A673 (cell line): ENCODE data around the gene CHRNB1. TPM values are rescaled to one million over a fixed set of nuclear protein-coding genes. Genes with fewer than 3 reads are reported as not detected.

Experiments used
- BruUV-seq: library from RNA; stranded (reverse); fragments of 400-500 nt; replicated peaks from 2 replicates; lab custom pipeline; 2021; lab: Mats Ljungman, UMichigan
- CTCF ChIA-PET: fragments of 300-600 bp; sonication (Branson Sonifier 250); formaldehyde crosslinking; loops from one replicate; lab custom pipeline; 2022; ENCODE audit warnings: antibody characterized with exemption; lab: Charles Lee
- POLR2A ChIA-PET: fragments of 300-600 bp; sonication (Branson Sonifier 250); formaldehyde crosslinking; loops from one replicate; lab custom pipeline; 2022; ENCODE audit warnings: antibody characterized with exemption; ENCODE audit not compliant: low non-redundant PET; lab: Charles Lee
- DNase-seq: peaks from one replicate; pipeline ENCODE4 v3.0.0-alpha.2; 2015; ENCODE audit warnings: low spot score
- H3K27ac ChIP-seq: fragments of 200-600 bp; sonication (generic); 2 replicates; pipeline ENCODE4 v1.5.1; 2016; ENCODE audit warnings: mixed run types, low read depth, mild to moderate bottlenecking, mixed read lengths, antibody characterized with exemption, low read length; ENCODE audit not compliant: poor library complexity, severe bottlenecking
- H3K27me3 ChIP-seq: fragments of 200-600 bp; sonication (generic); replicated peaks from 2 replicates; pipeline ENCODE4 v1.6.1; 2017; ENCODE audit warnings: mixed run types, low read depth, mild to moderate bottlenecking, mixed read lengths, antibody characterized with exemption, low read length; ENCODE audit not compliant: insufficient read depth, poor library complexity
- H3K36me3 ChIP-seq: fragments of 200-600 bp; sonication (generic); 2 replicates; pipeline ENCODE4 v1.6.1; 2016; ENCODE audit warnings: mixed run types, mild to moderate bottlenecking, mixed read lengths, antibody characterized with exemption, low read length; ENCODE audit not compliant: insufficient read depth, poor library complexity, severe bottlenecking
- H3K4me1 ChIP-seq: fragments of 200-600 bp; sonication (generic); 2 replicates; pipeline ENCODE4 v1.6.1; 2017; ENCODE audit warnings: mixed run types, mild to moderate bottlenecking, mixed read lengths, antibody characterized with exemption, low read length; ENCODE audit not compliant: insufficient read depth, poor library complexity, severe bottlenecking
- H3K4me3 ChIP-seq: fragments of 200-600 bp; sonication (generic); 2 replicates; pipeline ENCODE4 v1.5.1; 2016; ENCODE audit warnings: low read depth, mixed run types, mild to moderate bottlenecking, mixed read lengths, low read length; ENCODE audit not compliant: poor library complexity, severe bottlenecking
- H3K9me3 ChIP-seq: fragments of 200-600 bp; sonication (generic); 2 replicates; pipeline ENCODE4 v1.6.1; 2016; ENCODE audit warnings: mixed run types, low read depth, mild to moderate bottlenecking, mixed read lengths, antibody characterized with exemption, low read length; ENCODE audit not compliant: poor library complexity, severe bottlenecking
- EZH2 ChIP-seq: fragments of 200-600 bp; sonication (generic); IDR thresholded peaks from 2 replicates; pipeline ENCODE4 v1.6.1; 2017; ENCODE audit warnings: borderline replicate concordance, low read depth, mild to moderate bottlenecking, mixed read lengths, antibody characterized with exemption, low read length; ENCODE audit not compliant: poor library complexity, severe bottlenecking
- intact Hi-C: fragments of 100-400 bp; cut with micrococcal nuclease; formaldehyde crosslinking; loops from one replicate; pipeline ENCODE4 v1.10.0; 2022; ENCODE audit not compliant: unreplicated experiment
- total RNA-seq: library from RNA; stranded (reverse); gene quantifications from 2 replicates; pipeline ENCODE4 v1.2.3, GENCODE V29; 2021
- TF ChIP-seq, protein P1 (sequence below): fragments of 300-800, 200-600 bp; sonication (generic); conservative IDR thresholded peaks from 2 replicates; pipeline ENCODE4 v1.5.1; 2017; ENCODE audit warnings: low read depth, mild to moderate bottlenecking, antibody characterized with exemption, low read length, moderate library complexity, mixed read lengths

Gene CHRNB1
- total RNA-seq, 1 experiment from 2014 or later, result 5.2 TPM

DNA sequence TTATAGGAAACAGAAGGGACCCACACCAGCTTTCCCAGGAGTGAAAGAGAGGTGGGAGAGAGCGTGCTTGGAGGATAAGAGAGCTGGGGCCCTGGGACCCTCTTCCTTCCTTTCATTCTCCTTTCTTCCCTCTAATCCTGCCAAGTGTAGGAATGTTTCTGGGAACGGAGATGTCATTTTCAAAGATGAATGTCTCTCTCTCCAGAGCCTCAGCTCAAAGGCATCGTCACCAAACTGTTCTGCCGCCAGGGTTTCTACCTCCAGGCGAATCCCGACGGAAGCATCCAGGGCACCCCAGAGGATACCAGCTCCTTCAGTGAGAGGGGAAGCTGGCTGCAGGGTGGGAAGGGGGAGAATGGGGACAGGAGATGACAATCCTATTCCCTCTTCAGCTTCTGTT, 3.6 kb upstream of the CHRNB1 start:
- Histone ChIP-seq H3K4me1 (peaks cover 50% of the 10 kb centered on the region), H3K9me3 (no peaks in the 10 kb centered on the region), H3K4me3 (peak overlapping the region; percentile 90), H3K27ac (peak overlapping the region; percentile 97), H3K27me3 (no peaks in the 10 kb centered on the region), H3K36me3 (no peaks in the 10 kb centered on the region)
- intact Hi-C loops, result no loop called here
- CTCF ChIA-PET, result interaction anchor here (0.6 to 1.9 kb wide), 6 partner anchors 19 to 600 kb away, joined by 3 to 12 read pairs (median 6); partner anchors contain the start of gene ZBTB4
- POLR2A ChIA-PET, result interaction anchor here (0.6 kb wide), 3 partner anchors 44 to 245 kb away, joined by 3 to 4 read pairs (median 4); no protein-coding TSS in a partner anchor
- no peak for TF ChIP-seq EZH2
- TF ChIP-seq, protein P1, sequence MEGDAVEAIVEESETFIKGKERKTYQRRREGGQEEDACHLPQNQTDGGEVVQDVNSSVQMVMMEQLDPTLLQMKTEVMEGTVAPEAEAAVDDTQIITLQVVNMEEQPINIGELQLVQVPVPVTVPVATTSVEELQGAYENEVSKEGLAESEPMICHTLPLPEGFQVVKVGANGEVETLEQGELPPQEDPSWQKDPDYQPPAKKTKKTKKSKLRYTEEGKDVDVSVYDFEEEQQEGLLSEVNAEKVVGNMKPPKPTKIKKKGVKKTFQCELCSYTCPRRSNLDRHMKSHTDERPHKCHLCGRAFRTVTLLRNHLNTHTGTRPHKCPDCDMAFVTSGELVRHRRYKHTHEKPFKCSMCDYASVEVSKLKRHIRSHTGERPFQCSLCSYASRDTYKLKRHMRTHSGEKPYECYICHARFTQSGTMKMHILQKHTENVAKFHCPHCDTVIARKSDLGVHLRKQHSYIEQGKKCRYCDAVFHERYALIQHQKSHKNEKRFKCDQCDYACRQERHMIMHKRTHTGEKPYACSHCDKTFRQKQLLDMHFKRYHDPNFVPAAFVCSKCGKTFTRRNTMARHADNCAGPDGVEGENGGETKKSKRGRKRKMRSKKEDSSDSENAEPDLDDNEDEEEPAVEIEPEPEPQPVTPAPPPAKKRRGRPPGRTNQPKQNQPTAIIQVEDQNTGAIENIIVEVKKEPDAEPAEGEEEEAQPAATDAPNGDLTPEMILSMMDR, result 0 out of 2 replicates have a peak, but pooled peaks have one; percentile 3
- peak; percentile 54 for DNase-seq
- no TSS peak for BruUV-seq

DNA sequence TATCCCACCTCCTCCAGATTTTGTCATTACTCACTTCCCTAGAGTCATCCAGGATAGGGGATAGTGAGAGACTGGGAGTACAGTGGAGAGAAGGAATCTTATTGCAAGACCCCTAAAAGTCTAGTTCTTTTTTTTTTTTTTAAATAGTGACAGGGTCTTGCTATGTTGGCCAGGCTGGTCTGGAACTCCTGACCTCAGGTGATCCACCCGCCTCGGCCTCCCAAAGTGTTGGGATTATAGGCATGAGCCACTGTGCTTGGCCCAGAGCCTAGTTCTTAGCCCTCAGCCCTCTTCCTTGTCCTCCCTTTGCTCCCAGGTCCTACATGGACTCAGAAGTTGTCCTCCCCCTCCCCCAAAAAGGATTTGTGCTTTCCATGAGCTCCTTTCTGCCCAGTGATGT, 2.7 kb upstream of the CHRNB1 start:
- ChIA-PET CTCF (interaction anchor here (1.9 kb wide), 1 partner anchor 118 kb away, joined by 7 read pairs; no protein-coding TSS in a partner anchor), POLR2A (no interaction called here)
- no peak for TF ChIP-seq EZH2
- TF ChIP-seq, protein P1, result no peak
- no TSS peak for BruUV-seq
- intact Hi-C loops, result no loop called here
- no peaks in the 10 kb centered on the region for H3K27me3 ChIP-seq
- H3K4me1 ChIP-seq, result peaks cover 46% of the 10 kb centered on the region
- no peak for DNase-seq
- H3K27ac ChIP-seq, result no peak overlapping the region
- no peaks in the 10 kb centered on the region for H3K9me3 ChIP-seq
- H3K4me3 ChIP-seq, result no peak overlapping the region
- H3K36me3 ChIP-seq, result no peaks in the 10 kb centered on the region

DNA sequence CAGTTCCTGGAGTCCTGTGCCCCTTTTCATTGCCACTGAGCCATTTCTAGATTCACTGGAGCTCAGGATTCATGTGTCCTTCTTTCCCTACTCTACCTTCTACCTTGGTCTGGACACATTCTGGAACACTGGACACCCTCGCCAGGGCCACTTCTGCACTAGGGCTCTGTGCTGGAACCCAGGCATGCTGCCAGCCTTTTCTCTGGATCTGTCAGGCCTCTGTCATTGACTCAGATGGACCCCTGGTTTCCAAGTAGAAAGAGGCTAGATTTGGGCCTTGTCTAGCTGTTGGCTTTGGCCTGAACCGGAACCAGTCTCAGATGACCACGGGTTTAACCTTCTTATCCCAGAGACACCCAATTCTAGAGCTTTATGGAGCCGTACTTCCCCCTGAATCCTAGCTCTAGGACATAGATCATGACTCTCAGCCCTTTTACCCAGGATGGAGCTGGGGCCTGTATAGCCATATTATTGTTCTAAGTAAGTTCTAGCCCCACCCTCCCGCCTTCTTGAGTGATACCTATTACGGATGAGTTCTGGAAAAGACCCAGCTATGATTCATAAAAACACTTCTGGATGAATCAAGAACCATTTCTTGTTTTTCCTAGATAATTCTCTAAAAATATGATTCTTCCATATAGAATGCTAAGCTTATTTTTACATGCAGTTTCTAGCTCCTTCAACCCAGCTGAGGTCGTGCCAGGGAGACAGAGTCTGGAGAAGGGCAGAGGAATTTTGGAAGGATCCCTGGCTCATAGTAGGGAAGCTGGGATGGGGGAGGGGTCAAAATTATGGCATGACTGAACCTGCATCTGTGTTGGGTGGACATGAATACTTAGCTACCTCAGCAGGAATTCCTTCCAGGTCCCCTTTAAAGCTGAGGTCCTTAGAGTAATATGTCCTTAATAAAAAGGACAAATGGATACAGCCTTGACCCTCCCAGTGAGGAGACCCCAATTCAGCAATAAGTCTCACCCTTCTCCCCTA, 1.1 kb upstream of the CHRNB1 start:
- BruUV-seq, result no TSS peak
- intact Hi-C loops, result no loop called here
- Histone ChIP-seq H3K4me3 (no peak overlapping the region), H3K36me3 (no peaks in the 10 kb centered on the region), H3K27ac (peak overlapping the region; percentile 51), H3K27me3 (no peaks in the 10 kb centered on the region), H3K4me1 (peaks cover 32% of the 10 kb centered on the region), H3K9me3 (no peaks in the 10 kb centered on the region)
- ChIA-PET POLR2A (no interaction called here), CTCF (no interaction called here)
- TF ChIP-seq EZH2, result no peak
- TF ChIP-seq, protein P1, result no peak
- no peak for DNase-seq
